NCI-H82 (cell line): ENCODE results near the gene TSC22D3.

Source experiments
- DNase-seq: peaks from one replicate; lab custom pipeline; 2025; lab: John Stamatoyannopoulos, UW

The TSC22D3 gene

DNA sequence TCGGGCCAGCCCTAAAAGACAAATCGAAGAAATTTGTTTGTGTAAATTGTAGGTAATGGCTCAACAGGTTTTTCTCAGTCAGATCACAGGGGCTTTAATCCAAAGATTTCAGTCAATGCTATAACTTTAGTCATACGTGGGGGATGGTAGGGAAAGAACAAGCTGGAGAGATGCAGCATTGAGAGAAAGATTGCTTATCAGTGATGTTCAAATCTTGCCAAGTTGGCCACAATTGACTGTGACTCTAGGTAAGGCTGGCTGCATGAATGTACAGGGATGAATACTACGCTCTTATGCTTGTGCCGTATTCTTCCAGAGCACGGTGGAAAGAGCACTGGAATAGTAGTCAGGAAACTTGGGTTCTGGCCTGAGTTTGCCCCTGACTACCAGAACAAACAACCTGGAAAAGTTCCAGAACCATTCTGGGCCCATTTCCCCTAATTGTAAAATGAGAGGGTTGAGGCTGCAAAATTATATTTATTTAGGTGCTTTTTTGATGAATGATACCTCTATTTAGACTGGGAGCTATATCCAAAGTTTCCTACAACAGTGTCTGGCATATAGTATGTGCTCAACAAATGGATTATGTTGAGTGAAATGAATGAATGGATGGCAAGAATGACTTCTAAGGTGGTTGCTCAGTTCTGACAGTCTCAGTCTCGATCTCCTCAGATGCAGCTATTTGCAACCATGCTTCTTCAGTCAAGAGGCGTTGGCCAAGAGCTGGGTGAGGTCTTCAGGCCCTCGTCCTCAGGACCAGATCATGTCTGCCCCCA is 44.4 kb downstream of the TSC22D3 start:
- DNase-seq: no peak

DNA sequence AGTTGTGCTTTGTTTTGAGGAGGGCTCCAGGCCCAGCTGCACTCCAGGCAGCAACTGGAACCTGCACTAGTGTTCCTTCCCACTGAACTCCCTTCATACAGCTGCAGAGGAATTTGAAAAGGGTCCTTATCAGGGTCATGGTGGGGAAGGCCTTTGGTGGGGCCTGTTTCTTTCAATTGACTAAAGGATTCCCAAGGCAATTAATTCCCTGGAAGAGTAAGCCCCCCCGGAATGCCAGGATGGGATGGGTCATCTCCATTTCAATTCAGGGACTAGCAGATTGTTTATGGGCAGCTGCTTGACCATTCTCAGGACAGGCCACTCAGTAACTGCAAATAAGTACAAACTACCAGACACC is 45.3 kb downstream of the TSC22D3 start:
- DNase-seq: no peak

DNA sequence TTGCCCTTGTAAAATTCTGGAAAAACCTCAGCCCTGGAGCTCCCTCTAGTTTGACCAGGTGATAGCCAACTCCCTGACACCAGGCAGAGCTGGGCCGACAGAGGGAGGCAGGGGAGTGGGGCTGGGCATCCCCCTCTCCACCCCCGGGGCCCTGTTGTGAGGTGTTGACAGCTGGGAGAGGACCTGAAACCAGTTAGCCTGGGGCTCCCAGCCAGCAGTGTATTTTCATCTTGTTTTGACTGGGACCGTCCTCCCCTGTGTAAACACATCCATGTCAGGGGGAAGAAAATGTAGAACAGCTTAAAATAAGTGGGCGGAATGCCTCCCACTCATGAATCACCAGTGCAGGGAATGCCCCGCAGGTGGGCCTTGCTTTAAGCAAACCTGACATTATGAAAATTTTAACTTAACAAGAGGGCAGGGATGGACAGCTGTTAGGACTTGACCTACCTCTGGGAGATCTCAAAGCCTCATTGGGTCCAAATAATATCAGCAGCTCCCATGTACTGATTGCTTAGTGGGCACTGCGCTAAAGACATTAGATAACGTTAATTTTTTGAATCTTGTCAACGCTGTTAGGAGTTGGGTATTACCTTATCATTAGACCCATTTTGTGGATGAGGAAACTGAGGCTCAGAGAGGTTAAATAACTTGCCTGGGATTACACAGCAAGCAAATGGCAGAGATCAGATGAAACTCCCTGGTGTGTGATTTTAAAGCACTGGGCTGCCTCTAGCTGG is 45.9 kb downstream of the TSC22D3 start:
- DNase-seq: peak; percentile 11

DNA sequence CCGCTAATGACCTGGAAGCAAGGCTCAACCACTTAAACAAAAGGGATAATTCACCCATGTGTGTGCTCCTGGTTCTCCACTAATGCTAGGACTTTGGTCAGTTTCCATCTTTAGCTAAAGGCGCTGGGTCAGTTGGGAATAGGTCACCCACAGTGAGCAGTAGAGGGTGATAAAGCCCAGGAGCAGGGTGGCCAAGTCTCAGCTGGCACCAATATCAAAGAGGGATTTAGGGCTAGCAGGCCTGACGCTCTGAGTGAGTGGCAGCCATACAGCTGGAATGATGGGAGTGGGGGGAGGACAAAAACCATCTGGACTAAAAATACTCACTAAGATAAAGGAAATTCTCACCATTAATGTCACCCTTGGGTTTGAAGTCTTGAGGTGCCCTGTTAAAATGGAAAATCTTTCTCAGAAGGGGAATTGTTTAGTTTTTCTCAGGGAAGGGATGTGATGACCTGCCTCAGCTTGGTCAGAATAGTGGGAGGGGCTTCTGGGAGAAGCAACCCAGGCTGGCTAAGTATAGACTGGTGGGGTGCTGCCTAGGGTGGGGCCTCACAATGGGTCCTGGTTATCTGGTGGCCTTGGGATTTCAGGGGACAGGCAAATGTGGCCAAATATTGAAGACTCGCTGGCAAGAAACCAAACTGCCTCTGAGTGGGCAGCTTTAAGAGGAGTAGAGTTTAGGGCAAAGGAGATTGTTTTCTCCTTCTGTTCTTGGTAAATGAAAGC is 47.1 kb downstream of the TSC22D3 start:
- peak; percentile 6 for DNase-seq

DNA sequence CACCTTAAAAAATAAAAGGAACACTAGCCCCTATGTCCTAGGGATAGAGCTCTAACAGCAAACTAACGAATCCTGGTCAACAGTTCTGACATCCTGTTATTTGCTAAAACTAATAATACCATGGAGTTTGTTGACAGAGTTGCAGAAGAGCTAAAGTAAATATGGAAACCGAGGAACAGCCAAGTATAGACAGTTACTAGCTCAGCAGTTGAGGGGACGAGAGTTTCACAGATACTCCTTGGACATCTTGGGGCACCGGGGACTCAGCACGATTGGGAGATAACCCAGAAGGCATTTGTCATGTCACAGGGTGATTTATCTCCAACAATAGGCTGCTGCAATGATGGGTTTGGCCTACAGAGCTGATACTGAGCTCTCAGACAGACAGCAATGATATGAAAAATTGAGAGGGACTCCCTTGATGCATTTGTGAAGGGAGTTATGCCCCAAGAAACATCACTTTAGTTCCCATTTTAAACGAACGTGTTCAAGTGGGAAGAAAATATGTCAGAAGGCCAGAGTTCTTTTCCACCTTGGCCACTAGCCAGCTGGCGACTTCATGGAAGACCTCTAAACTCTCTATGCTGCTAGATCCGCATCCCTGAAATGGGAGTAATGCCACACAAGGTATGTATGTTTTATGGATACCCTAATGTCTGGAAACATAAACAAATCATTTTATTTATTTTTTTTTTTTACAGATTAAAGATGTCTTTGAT is 48.6 kb downstream of the TSC22D3 start:
- no peak for DNase-seq

DNA sequence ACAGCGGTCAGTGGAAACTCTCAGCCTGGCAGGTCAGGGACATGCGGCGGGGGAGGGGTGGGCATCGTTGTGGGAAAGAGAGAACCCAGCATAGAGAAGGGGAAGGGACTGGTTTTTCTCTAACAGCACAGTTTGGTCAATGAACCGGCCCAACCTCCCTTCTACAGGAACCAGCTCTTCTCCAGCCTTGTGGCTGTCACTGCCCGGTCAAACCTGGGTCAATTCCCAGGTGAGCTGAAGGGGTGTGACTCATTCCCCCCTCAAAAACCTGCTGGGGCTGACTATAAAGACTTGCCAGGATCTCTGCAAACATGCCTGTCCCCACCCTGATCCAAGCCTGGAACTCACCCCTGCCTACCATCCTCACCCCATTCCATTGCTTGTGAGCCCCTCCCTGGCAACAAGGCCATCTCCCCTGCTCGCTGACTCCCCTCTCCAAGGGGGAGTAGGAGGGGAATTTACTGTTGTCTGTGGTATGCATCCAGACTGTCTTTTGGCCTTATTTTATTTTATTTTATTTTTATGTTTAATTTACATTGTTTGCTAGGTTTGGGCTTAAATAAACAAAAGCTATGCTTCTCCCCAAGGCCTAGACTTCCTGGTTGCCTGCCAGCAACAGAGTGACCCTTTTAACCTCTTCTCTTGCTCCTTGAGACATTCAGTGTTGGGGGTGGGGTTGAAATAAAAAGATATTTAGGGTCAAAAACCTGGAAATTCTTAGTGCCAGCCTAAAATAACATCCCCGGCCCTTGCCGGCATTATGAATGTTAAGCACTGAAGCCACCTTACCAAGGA is 49.6 kb downstream of the TSC22D3 start:
- DNase-seq: no peak

DNA sequence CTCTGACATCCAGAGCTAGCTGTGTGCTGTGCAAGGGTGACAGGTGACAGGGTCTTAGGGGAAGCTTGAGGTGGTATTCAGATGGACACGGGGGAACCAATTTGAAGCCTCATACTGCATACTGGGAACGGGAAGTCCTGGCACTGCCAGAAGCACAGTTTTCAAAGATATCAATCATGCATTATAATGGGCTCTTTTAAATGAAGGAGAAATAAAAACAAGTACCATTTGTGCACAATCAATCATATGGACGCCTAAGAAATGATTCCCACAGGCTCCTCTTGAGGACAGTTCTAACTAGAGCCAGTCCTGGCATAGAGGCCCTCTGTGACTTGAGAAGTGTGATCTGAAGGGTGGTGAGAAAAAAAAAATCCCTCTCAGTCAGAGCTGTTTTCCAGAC is 50.9 kb downstream of the TSC22D3 start:
- no peak for DNase-seq

DNA sequence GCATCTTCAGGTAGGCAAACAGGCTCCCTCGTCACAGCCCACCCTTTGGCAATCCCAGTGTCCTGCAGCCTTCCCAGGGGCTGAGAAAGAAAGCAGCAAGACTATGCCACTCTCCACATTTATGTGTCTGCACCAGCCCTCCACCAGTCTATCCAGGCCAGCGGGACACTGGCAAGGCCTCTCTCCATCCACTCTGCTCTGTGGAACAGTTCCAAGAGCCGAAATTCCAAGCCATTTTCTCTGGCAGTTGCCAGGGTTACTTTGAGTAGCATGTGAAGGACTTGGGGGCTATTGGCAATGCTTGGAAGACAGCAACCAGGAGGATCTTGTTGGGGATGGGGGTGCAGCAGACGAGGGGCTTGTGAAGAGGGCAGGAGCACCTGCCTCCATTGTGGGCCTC is 52.1 kb downstream of the TSC22D3 start:
- DNase-seq: no peak

DNA sequence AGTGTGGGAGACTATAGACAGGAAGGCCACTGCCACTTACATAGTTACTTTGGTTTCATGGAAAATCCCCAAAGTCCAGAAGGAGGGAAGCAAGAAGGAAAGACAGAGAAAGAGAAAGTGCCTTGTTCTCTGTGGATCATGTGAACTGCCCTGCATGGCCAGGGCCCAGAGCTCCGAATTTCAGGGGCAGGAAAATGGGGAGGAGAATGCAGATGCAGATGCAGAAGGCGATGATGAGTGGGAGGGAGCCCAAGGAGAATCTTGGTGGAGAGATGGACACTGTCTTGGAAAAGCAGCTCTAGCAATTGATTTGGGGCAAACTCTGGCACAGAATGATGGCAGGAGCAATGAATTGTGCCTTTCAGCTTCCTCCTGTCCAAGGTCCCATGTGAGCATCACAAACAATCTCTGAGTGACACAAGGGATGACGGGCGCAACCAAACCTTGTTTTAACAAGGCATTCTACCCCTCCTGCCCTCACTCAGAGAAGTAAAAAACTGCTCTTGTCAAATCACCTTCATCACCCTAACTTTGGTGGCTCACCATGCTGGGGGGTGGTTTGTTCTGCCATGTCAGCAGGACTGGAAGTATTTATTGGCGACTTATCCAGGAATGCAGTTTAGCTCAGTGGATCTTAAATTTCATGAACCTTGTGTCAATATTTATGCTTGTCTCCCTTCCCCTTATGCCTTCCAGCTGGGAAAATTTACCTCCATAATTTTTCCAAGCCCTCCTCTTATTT is 53.5 kb downstream of the TSC22D3 start:
- no peak for DNase-seq

DNA sequence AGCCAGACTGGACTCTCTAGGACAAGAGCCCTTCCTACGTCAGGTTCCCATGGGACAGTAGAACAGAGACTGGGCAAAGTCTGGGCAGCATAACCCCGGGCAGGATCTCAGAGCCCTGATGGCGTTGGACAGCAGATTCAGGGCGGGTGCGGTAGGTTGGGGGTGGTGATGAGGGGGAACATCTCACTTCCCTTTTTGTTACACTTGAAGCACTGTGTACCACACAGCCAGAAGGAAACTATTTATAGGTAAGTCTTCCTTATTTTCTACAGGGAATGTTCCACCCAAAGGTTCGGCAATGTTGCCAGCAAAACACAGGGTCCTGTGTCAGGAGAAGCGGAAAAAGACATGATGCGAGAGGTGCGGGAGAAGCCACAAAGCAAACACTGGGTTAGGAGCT is 54.3 kb downstream of the TSC22D3 start:
- DNase-seq: no peak

DNA sequence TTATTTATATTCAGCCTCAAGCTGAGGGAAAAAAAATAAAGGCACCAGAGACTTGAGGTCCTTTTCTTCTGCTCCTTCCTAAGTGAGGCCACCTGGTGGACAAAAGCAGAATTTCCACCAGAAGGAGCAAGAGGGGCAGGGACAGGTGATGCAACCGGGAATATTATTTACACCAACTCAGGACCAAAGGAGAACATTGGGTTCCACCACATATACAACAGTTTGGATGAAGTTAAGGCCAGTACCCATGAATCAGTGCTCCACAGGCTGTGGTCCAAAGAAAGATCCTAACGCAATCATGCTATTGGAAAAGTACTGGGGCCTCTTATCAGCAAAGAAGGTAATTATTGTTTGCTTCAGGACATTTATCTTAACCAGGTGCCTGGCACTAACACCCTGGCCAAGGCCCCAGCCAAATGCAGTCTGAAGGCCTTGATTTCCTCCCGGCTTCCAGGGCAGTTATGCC is 57.4 kb downstream of the TSC22D3 start:
- peak; percentile 82 for DNase-seq

DNA sequence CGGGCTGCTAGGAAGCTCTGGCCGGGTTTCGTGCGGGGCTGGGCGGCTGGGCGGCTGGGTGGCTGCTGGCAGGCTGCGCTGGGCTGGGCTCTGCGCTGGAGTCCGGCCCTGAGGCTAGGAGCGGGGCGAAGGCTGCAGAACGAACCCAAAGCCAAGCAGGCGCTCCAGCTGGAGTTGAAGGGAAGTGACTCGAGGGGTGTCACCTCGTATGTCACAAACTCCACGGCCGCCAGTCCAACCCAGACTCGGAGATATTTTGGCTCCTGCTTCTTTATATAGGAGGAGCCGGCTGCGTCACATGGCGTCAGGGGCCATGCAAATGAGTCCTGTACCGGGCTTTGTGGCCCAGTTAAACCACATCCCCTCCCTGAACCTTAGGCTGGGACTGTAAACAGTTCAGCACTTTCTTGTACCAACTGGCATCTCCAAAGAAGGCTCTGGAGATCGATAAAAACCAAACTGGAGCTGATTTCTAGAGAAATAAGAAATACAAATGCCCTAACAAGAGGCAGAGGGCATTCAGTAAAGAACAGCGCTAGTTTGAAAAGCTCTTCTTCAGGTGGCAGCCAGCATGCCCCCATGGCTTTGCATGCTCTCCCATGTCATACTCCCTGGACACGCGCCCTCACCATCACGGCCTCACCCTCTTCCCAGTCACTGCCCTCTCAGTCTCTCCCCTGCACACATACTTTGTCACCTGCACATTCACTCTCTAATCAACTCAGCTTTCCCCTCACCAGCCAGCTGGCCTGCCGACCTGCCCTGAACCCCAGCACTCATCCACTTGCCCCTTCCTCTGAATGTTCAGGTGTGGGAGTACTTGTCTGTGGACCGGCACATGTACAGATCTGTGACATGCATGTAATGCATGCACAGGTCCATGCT is 58.5 kb downstream of the TSC22D3 start:
- peak; percentile 67 for DNase-seq

DNA sequence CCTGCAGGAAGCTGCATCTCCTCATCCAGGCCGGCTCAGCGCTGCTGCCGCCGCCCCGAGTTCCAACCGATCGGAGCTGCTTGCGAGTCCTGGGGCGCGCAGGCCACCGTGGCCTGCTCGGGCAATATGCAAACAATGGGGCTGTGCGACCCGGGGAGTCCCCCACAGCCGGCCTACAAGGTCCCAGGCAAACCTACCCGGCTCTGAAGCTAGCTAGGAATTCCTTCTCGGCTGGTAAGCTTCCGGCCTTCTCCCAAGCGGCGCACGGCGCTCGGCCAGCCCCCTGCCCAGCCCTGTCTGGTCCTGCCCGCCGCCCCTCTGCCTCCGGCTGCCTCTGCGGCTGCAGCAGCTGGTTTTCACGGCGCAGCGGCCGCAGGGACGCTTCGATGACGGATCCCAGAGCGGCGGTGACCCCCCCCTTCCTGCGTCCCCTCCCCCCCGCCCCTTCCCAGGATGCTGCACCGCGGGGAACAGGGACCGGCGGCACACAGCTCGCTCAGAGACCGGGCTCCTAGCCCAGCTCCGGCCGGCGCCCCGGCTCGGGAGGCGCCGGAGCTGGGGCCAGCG is 59.4 kb downstream of the TSC22D3 start:
- DNase-seq: peak; percentile 60

DNA sequence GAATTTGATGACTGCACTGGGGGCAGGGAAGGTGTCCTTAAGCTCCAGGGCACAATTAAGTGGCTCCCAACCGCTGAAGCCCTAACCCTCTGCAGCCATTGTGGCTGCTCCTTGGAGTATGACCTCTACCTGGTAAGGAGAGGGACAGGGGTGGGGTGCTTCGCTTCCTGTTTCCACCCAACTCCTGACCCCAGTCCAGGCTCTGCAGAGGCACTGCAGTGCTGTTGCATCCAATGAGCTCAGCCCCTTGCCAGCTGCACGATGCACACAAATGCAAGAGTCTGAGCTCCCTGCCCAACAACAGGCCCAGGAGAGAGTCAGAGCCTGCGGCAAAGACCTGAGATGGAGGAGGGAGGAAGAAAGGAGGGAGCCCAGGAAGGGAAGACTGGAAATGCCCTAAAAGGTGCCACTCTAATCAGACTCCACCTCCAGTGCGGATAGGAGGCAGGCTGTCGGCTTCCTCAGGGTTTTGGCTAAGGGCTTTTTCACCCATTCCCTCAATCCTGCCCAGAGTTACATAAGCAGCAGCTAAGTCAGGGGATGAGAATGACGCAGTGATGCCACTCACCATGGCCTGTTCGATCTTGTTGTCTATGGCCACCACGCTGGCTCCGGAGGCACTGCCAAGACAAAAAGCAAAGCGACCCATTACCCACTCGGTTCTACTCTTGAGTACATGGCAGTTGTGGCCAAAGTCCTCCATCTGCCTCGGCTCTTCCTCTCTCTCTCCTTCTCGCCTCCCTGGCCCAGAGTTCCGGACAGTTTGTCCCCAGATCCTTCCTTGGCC is 60.1 kb downstream of the TSC22D3 start:
- no peak for DNase-seq

DNA sequence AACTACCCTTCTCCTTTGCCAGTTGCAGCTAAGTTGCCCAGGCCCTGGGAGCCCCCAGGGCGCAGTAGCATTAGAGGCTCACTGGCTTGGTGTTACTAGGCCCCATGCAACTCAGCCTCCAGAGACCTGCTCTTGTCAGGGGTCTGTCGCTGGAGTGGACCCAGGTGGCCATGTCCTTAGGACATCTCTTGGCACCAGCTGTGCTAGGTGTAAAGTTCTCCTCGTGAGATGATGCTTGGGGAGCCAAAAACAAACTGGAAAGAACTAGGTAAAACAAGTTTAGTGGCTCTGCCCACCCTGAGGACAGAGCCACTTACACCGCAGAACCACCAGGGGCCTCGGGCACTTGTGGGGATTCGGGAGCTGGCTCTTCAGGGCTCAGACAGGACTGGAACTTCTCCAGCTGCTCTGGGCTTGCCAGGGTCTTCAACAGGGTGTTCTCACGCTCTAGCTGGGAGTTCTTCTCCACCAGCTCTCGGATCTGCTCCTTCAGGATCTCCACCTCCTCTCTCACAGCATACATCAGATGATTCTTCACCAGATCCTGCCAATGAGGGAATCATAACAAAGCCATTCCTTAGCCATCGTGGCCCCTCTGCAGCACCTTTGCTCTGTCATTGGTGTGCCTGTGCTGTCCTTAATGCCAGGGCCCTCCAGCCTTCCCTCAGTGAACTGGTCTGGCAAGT is 61.2 kb downstream of the TSC22D3 start:
- no peak for DNase-seq

DNA sequence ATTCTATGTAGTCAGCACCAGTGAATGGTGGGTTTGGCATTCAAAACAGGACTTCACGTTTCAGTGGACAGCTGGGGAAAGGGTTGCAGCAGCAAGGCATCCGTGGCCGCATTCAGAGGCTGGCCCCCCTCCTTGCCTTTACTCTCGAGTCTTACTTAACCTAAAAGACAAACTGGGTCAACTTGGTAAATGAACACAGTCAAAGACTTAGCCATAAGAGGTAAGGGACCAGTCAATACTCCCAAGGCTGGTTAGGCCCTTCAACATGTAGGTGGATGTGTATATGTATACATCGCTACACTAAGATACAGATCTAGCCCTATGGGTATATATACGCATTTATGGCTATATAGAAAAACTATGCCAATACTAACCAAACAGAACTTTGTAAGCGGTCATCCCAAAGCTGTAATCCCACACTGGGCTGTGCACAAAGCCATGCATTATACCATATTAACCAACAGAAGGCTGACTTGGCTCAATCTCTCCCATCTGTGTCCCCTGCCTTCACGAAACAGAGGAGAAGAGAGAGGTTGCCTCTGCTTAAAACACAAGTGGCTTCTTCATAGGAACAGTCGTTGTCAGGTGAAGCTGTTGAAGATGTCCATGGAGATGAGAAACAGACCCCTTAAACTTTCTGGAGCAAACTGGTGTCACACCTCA is 61.9 kb downstream of the TSC22D3 start:
- no peak for DNase-seq

DNA sequence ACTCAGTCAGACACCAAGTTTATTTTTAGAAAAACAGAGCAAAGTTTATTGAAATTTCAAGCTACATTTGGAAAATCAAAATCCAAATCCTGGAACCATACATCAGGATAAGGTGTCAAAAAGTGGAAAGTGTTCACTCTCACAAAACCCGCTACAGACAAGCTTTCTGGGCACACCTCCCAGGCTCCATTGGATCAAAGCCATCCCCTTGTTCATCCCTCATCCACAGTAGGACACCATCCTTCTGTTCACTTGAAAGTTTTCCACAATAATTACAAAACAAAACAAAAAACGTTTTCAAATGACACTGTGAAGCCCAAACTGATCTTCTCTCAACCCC is 62.4 kb downstream of the TSC22D3 start:
- no peak for DNase-seq
